Thyroid gland (tissue), 4 donors: ENCODE results near the gene CPA5.

Source experiments
- POLR2A ChIP-seq, 2 donors: fragments of 450-650 bp; IDR thresholded peaks; one replicate each; pipeline ENCODE4 v1.6.1; 2017; ENCODE audit warnings: antibody characterized with exemption in 2 of 2, mild to moderate bottlenecking in 2 of 2, moderate library complexity in 1 of 2
- TF ChIP-seq, protein P1 (sequence below), 6 experiments: fragments of 200-600 bp in 3 of 6; fragments of 450-650 bp in 3 of 6; sonication (generic) in 3 of 6; IDR thresholded peaks; one replicate each; pipeline ENCODE4 v1.5.1; 2016 to 2019; ENCODE audit warnings: antibody characterized with exemption in 6 of 6, mild to moderate bottlenecking in 2 of 6, inconsistent platforms in 1 of 6, moderate library complexity in 1 of 6

DNA sequence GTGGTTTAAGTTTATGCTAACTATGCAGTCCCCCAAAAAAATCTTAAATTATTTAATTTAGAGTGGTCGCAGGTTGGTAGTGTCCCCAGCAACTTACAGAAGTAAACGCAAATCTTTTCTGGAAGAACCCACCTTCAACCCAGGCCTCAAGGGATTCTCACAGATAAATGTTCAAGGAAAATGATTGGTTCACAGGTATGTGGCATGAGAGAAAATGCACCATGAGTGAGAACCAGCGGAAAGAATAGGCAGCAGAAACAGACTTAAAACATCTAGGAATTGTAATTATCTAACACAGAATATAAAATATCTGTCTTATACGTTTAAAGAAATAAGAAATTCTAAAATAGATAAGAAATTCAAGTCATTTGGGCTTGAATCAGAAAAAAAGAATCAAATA lies 2.7 kb upstream of the CPA5 start:
- TF ChIP-seq, protein P1, sequence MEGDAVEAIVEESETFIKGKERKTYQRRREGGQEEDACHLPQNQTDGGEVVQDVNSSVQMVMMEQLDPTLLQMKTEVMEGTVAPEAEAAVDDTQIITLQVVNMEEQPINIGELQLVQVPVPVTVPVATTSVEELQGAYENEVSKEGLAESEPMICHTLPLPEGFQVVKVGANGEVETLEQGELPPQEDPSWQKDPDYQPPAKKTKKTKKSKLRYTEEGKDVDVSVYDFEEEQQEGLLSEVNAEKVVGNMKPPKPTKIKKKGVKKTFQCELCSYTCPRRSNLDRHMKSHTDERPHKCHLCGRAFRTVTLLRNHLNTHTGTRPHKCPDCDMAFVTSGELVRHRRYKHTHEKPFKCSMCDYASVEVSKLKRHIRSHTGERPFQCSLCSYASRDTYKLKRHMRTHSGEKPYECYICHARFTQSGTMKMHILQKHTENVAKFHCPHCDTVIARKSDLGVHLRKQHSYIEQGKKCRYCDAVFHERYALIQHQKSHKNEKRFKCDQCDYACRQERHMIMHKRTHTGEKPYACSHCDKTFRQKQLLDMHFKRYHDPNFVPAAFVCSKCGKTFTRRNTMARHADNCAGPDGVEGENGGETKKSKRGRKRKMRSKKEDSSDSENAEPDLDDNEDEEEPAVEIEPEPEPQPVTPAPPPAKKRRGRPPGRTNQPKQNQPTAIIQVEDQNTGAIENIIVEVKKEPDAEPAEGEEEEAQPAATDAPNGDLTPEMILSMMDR (IDR thresholded peaks at IDR 0.05) = no peak
- no peak for TF ChIP-seq POLR2A (IDR thresholded peaks at IDR 0.05)
